GM12865 (cell line): ENCODE measurements around the gene ZSCAN20.

Experiments used
- DNase-seq: peaks from one replicate; pipeline ENCODE4 v3.0.0; 2010; ENCODE audit warnings: low read depth
- H3K4me3 ChIP-seq: 2 replicates; pipeline ENCODE4 v1.5.1; 2011; ENCODE audit warnings: mild to moderate bottlenecking, low read depth, low read length, control low read depth
- CTCF ChIP-seq: IDR thresholded peaks from 2 replicates; pipeline ENCODE4 v1.5.1; 2011; ENCODE audit warnings: low read length, control low read depth, low read depth, inconsistent platforms; ENCODE audit not compliant: insufficient read depth; ENCODE audit errors: missing control alignments

Gene ZSCAN20

GRCh38 chr1:33443705-33444180 is 28.7 kb upstream of the ZSCAN20 start:
- no peak for DNase-seq
- no peak overlapping the region for H3K4me3 ChIP-seq
- no peak for TF ChIP-seq CTCF

- TF ChIP-seq CTCF, result no peak
- DNase-seq, result no peak
Measured at GRCh38 chr1:33445108-33445507, 27.3 kb upstream of the ZSCAN20 start.

GRCh38 chr1:33446590-33446989 is 25.9 kb upstream of the ZSCAN20 start:
- TF ChIP-seq CTCF, result no peak
- no peak for DNase-seq
- H3K4me3 ChIP-seq, result no peak overlapping the region

More at GRCh38 chr1:33445108-33445507, 27.3 kb upstream of the ZSCAN20 start:
- H3K4me3 ChIP-seq, result no peak overlapping the region

- no peak overlapping the region for H3K4me3 ChIP-seq
- DNase-seq, result no peak
- no peak for TF ChIP-seq CTCF
Measured at GRCh38 chr1:33454646-33455282, 17.7 kb upstream of the ZSCAN20 start.

GRCh38 chr1:33455539-33456501 is 16.6 kb upstream of the ZSCAN20 start:
- H3K4me3 ChIP-seq, result no peak overlapping the region
- peak; percentile 85 for DNase-seq
- TF ChIP-seq CTCF, result peak; percentile 70

GRCh38 chr1:33456502-33456886 is 16.0 kb upstream of the ZSCAN20 start:
- TF ChIP-seq CTCF, result no peak
- no peak for DNase-seq
- no peak overlapping the region for H3K4me3 ChIP-seq
